H9 (cell line): ENCODE data around the gene EIF2D. TPM values are rescaled to one million over a fixed set of nuclear protein-coding genes. Genes with fewer than 3 reads are reported as not detected.

Experiments used
- DNase-seq: peaks from one replicate; pipeline ENCODE4 v3.0.0-alpha.2; 2017
- H2AFZ ChIP-seq: one replicate; pipeline ENCODE4 v1.6.1; 2013; ENCODE audit warnings: mild to moderate bottlenecking, low read length, control low read depth, moderate library complexity
- H2AK5ac ChIP-seq: 2 replicates; pipeline ENCODE4 v1.6.1; 2013; ENCODE audit warnings: low read length, control low read depth, mixed read lengths; ENCODE audit not compliant: insufficient read length
- H2BK120ac ChIP-seq: one replicate; pipeline ENCODE4 v1.6.1; 2013; ENCODE audit warnings: low read depth, mild to moderate bottlenecking, low read length, control low read depth, inconsistent platforms; ENCODE audit not compliant: poor library complexity, severe bottlenecking
- H2BK12ac ChIP-seq: 2 replicates; pipeline ENCODE4 v1.6.1; 2013; ENCODE audit warnings: low read length, control low read depth, mixed read lengths, low read depth; ENCODE audit not compliant: insufficient read length
- H2BK15ac ChIP-seq: 2 replicates; pipeline ENCODE4 v1.6.1; 2013; ENCODE audit warnings: low read depth, low read length, control low read depth
- H2BK20ac ChIP-seq: one replicate; pipeline ENCODE4 v1.6.1; 2013; ENCODE audit warnings: low read depth, mild to moderate bottlenecking, low read length, control low read depth, inconsistent platforms; ENCODE audit not compliant: poor library complexity, severe bottlenecking
- H2BK5ac ChIP-seq: 2 replicates; pipeline ENCODE4 v1.6.1; 2013; ENCODE audit warnings: low read length, control low read depth, mixed read lengths; ENCODE audit not compliant: insufficient read length
- H3K14ac ChIP-seq: 2 replicates; pipeline ENCODE4 v1.6.1; 2013; ENCODE audit warnings: low read length, control low read depth; ENCODE audit not compliant: insufficient read depth
- H3K18ac ChIP-seq: 2 replicates; pipeline ENCODE4 v1.6.1; 2013; ENCODE audit warnings: low read depth, mild to moderate bottlenecking, mixed read lengths, low read length, control low read depth; ENCODE audit not compliant: insufficient read length
- H3K23ac ChIP-seq: 2 replicates; pipeline ENCODE4 v1.6.1; 2013; ENCODE audit warnings: low read length, control low read depth, mixed read lengths, low read depth; ENCODE audit not compliant: insufficient read length
- H3K23me2 ChIP-seq: 2 replicates; pipeline ENCODE4 v1.6.1; 2013; ENCODE audit warnings: low read depth, mild to moderate bottlenecking, mixed read lengths, low read length, control low read depth; ENCODE audit not compliant: insufficient read length, poor library complexity, severe bottlenecking
- H3K27ac ChIP-seq: 2 replicates; pipeline ENCODE4 v1.5.1; 2013; ENCODE audit warnings: low read length, control low read depth, mixed read lengths, low read depth; ENCODE audit not compliant: insufficient read length
- H3K27me3 ChIP-seq: 2 replicates; pipeline ENCODE4 v1.6.1; 2013; ENCODE audit warnings: low read length, control low read depth, inconsistent platforms; ENCODE audit not compliant: insufficient read depth
- H3K4ac ChIP-seq: 2 replicates; pipeline ENCODE4 v1.6.1; 2013; ENCODE audit warnings: low read depth, mild to moderate bottlenecking, control low read depth, inconsistent platforms, low read length, moderate library complexity
- H3K4me1 ChIP-seq: 2 replicates; pipeline ENCODE4 v1.6.1; 2013; ENCODE audit warnings: low read length, control low read depth, inconsistent platforms; ENCODE audit not compliant: insufficient read depth
- H3K4me2 ChIP-seq: 2 replicates; pipeline ENCODE4 v1.6.1; 2013; ENCODE audit warnings: low read length, control low read depth, mixed read lengths; ENCODE audit not compliant: insufficient read length, insufficient read depth
- H3K56ac ChIP-seq: 2 replicates; pipeline ENCODE4 v1.6.1; 2013; ENCODE audit warnings: low read depth, mild to moderate bottlenecking, mixed read lengths, low read length, control low read depth; ENCODE audit not compliant: insufficient read length
- H3K79me1 ChIP-seq: 2 replicates; pipeline ENCODE4 v1.6.1; 2013; ENCODE audit warnings: low read depth, mild to moderate bottlenecking, moderate library complexity, low read length, control low read depth, inconsistent platforms; ENCODE audit not compliant: insufficient read depth, poor library complexity, severe bottlenecking
- H3K79me2 ChIP-seq: 2 replicates; pipeline ENCODE4 v1.6.1; 2013; ENCODE audit warnings: low read length, control low read depth, inconsistent platforms; ENCODE audit not compliant: insufficient read depth
- H3K9ac ChIP-seq: 2 replicates; pipeline ENCODE4 v1.6.1; 2013; ENCODE audit warnings: low read length, control low read depth, mixed read lengths; ENCODE audit not compliant: insufficient read length; ENCODE audit errors: extremely low read depth
- H3K9me3 ChIP-seq: one replicate; pipeline ENCODE4 v1.6.1; 2013; ENCODE audit warnings: low read depth, low read length, inconsistent platforms; ENCODE audit not compliant: control insufficient read depth
- H3T11ph ChIP-seq: one replicate; pipeline ENCODE4 v1.6.1; 2013; ENCODE audit warnings: mild to moderate bottlenecking, low read length, control low read depth, inconsistent platforms
- H4K20me1 ChIP-seq: one replicate; pipeline ENCODE4 v1.6.1; 2013; ENCODE audit not compliant: control insufficient read depth, insufficient read length, insufficient read depth
- H4K5ac ChIP-seq: 2 replicates; pipeline ENCODE4 v1.6.1; 2013; ENCODE audit warnings: low read depth, mild to moderate bottlenecking, mixed read lengths, low read length, control low read depth; ENCODE audit not compliant: insufficient read length
- H4K8ac ChIP-seq: replicated peaks from 2 replicates; pipeline ENCODE4 v1.6.1; 2013; ENCODE audit warnings: low read length, control low read depth, mixed read lengths, low read depth; ENCODE audit not compliant: insufficient read length
- H4K91ac ChIP-seq: 2 replicates; pipeline ENCODE4 v1.6.1; 2013; ENCODE audit warnings: low read depth, mild to moderate bottlenecking, moderate library complexity, mixed read lengths, low read length, control low read depth; ENCODE audit not compliant: insufficient read length
- H3K27ac Mint-ChIP-seq, 3 experiments: 2 replicates in 2 of 3; 3 replicates in 1 of 3; pipeline ENCODE4 v1.8.0; 2020 to 2021; ENCODE audit warnings: mixed read lengths in 3 of 3, mild to moderate bottlenecking in 1 of 3, moderate library complexity in 1 of 3
- H3K27me3 Mint-ChIP-seq: 2 replicates; pipeline ENCODE4 v1.8.0; 2021; ENCODE audit warnings: low read depth, mild to moderate bottlenecking, moderate library complexity, mixed read lengths
- H3K36me3 Mint-ChIP-seq, 3 experiments: 2 replicates in 2 of 3; 3 replicates in 1 of 3; pipeline ENCODE4 v1.8.0; 2020 to 2021; ENCODE audit warnings: low read depth in 3 of 3, mixed read lengths in 3 of 3; ENCODE audit not compliant: insufficient read depth in 1 of 3
- H3K4me1 Mint-ChIP-seq, 2 experiments: 2 replicates each; pipeline ENCODE4 v1.8.0; 2020; ENCODE audit warnings: mixed read lengths in 2 of 2
- H3K4me3 Mint-ChIP-seq, 2 experiments: 2 replicates in 1 of 2; 3 replicates in 1 of 2; pipeline ENCODE4 v1.8.0; 2020 to 2021; ENCODE audit warnings: mild to moderate bottlenecking in 2 of 2, mixed read lengths in 2 of 2, moderate library complexity in 1 of 2
- H3K9me3 Mint-ChIP-seq, 2 experiments: 2 replicates in 1 of 2; 3 replicates in 1 of 2; pipeline ENCODE4 v1.8.0; 2020; ENCODE audit warnings: mild to moderate bottlenecking in 2 of 2, mixed read lengths in 2 of 2, moderate library complexity in 1 of 2
- WGBS: extraction: QIAGEN DNeasy Blood & Tissue Kit; methylation state at CpG from one replicate; pipeline ENCODE4 v1.1.7; 2013; ENCODE audit warnings: missing lambda C conversion rate, low lambda C conversion rate, mixed read lengths; ENCODE audit not compliant: insufficient read length; ENCODE audit errors: extremely low coverage; 5-methylcytosine and 5-hydroxymethylcytosine counted together
- total RNA-seq: library from RNA; stranded (reverse); gene quantifications from 2 replicates; pipeline ENCODE4 v1.2.1, GENCODE V29; 2021
- TF ChIP-seq, protein P1 (sequence below): fragments of 200-600 bp; sonication (generic); conservative IDR thresholded peaks from 3 replicates; pipeline ENCODE4 v1.8.0; 2021; ENCODE audit warnings: antibody characterized with exemption, mild to moderate bottlenecking

EIF2D gene
- total RNA-seq, 1 experiment from 2014 or later: 35.8 TPM

DNA sequence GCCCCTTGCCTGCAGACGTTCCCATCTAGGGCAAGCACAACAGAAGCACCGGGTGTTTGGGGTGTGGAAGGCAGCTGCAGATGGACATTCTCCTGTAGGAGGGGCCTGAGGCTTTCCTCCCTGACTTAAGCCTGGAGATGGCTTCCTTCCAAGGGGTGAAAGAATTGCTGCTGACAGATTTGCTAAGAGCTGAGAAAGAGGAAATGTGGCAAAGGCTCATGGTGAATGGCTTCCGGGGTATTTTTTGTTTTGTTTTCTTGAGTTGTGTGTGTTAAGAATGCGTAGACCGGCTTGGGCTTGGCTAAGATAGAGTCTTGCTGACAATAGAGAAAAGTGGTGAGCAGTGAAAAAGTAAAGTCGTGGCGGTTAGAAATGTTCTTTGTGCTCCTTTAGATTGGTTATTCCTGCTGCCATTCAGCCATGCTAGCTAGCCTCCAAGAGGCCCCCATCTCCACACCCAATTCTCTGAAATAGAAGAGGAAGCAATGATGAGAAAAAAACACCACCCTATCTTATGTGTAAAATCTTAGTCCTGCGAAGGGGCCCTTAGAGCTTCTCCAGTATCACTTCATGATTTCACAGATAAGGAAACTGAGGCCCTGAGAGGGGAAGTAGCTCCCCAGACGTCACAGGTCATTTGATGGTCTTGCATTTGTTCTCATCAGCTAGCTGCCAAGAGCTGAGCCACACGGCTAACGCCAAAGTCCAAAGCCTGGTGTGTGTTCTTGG, 36.9 kb downstream of the EIF2D start:
- H2BK20ac ChIP-seq: no peak overlapping the region
- H3K9me3 ChIP-seq: no peaks in the 10 kb centered on the region
- Mint-ChIP-seq H3K9me3 (no peaks in the 10 kb centered on the region), H3K4me3 (no peak overlapping the region), H3K4me1 (peaks cover 3 to 21% of the 10 kb centered on the region in 2 experiments; a peak in 3 of 4 replicates), H3K27me3 (peaks cover 6% of the 10 kb centered on the region), H3K27ac (no peak overlapping the region), H3K36me3 (no peaks in the 10 kb centered on the region)
- H4K20me1 ChIP-seq: no peaks in the 10 kb centered on the region
- H4K91ac ChIP-seq: no peak overlapping the region
- H3K14ac ChIP-seq: no peak overlapping the region
- H2BK120ac ChIP-seq: no peak overlapping the region
- H3K79me1 ChIP-seq: no peaks in the 10 kb centered on the region
- no peak overlapping the region for H3K4ac ChIP-seq
- no peak overlapping the region for H3K56ac ChIP-seq
- H2BK5ac ChIP-seq: no peak overlapping the region
- H4K8ac ChIP-seq: no peak overlapping the region
- no peak for DNase-seq
- H3K23ac ChIP-seq: no peak overlapping the region
- H3K27me3 ChIP-seq: no peaks in the 10 kb centered on the region
- no peak overlapping the region for H3K18ac ChIP-seq
- H3K4me1 ChIP-seq: no peaks in the 10 kb centered on the region
- no peak overlapping the region for H4K5ac ChIP-seq
- no CpG with 5 or more reads among the region's 11 CpGs for WGBS
- H3K9ac ChIP-seq: no peak overlapping the region
- no peaks in the 10 kb centered on the region for H3K23me2 ChIP-seq
- H3K27ac ChIP-seq: no peak overlapping the region
- H2AK5ac ChIP-seq: no peak overlapping the region
- TF ChIP-seq, protein P1, sequence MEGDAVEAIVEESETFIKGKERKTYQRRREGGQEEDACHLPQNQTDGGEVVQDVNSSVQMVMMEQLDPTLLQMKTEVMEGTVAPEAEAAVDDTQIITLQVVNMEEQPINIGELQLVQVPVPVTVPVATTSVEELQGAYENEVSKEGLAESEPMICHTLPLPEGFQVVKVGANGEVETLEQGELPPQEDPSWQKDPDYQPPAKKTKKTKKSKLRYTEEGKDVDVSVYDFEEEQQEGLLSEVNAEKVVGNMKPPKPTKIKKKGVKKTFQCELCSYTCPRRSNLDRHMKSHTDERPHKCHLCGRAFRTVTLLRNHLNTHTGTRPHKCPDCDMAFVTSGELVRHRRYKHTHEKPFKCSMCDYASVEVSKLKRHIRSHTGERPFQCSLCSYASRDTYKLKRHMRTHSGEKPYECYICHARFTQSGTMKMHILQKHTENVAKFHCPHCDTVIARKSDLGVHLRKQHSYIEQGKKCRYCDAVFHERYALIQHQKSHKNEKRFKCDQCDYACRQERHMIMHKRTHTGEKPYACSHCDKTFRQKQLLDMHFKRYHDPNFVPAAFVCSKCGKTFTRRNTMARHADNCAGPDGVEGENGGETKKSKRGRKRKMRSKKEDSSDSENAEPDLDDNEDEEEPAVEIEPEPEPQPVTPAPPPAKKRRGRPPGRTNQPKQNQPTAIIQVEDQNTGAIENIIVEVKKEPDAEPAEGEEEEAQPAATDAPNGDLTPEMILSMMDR: no peak
- no peak overlapping the region for H2BK12ac ChIP-seq
- H2BK15ac ChIP-seq: no peak overlapping the region
- no peak overlapping the region for H3T11ph ChIP-seq
- H2AFZ ChIP-seq: no peak overlapping the region
- no peaks in the 10 kb centered on the region for H3K79me2 ChIP-seq
- no peak overlapping the region for H3K4me2 ChIP-seq
